GM21515 (cell line): ENCODE data around the gene KCNJ14.

Experiments used
- ATAC-seq: cut with Tn5 transposase; IDR thresholded peaks from one replicate; pipeline ENCODE4 v1.9.1; 2021; ENCODE audit not compliant: unreplicated experiment

The KCNJ14 gene

DNA sequence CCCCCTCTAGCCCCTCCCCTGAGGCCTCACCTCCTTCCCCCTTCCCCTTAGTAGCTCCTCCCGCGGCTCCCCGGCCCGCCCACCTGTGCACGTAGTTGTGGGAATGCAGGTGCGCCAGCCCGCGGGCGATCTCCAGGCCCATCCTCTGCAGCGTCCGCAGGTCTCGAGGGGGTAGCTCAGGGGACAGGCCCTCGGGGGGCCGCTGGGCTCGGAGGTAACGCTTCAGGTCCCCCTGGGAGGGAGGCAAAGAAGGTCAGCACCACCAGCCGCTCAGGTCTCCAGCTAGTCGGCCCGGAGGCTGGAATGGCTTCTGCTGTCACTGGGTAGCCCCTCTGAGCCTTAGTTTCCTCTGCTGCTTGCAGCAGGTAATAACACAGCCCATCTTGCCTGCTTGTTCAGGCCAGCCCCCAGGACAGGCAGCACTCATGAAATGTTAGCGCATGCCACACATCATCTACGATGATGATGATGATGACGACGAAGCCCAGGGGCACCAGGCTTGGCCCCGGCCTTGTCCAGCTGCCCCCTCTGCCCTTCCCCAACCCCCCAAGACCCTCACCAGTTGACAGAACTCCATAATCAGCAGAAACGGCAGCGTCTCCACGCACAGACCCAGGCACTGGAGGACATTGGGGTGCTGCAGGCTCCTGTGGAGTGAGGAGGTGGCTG is 47.1 kb downstream of the KCNJ14 start:
- ATAC-seq, result no peak

- ATAC-seq, result no peak
Observed at GRCh38 chr19:48506138-48506733, 50.9 kb downstream of the KCNJ14 start.

DNA sequence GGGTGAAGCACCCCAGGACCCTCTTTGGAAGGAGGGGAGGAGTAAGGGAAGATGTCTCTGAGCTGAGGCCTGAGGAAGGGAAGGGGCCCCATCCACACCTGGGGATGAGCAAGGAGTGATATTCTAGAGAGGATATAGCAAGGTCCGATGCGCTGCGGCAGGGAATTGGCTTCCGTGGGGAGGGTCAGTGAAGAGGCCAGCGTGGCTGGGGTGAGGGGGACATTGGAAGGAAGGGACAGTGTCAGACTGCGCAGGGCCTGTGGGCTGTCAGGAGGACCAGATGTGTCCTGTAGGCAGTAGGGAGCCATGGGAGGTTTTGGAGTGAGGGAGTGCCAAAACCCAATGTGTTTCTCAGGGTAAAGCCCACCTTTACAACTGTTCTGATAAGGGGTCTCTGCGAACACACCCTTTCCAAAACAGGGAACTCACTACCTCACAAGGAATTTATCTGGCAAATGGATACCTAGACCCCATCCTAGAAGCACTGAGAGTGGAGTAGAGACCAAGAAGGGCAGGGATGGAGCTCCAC is 52.6 kb downstream of the KCNJ14 start:
- no peak for ATAC-seq

- ATAC-seq, result no peak
Observed at GRCh38 chr19:48508729-48509411, 53.5 kb downstream of the KCNJ14 start.

GRCh38 chr19:48509467-48510194 is 54.3 kb downstream of the KCNJ14 start:
- no peak for ATAC-seq

DNA sequence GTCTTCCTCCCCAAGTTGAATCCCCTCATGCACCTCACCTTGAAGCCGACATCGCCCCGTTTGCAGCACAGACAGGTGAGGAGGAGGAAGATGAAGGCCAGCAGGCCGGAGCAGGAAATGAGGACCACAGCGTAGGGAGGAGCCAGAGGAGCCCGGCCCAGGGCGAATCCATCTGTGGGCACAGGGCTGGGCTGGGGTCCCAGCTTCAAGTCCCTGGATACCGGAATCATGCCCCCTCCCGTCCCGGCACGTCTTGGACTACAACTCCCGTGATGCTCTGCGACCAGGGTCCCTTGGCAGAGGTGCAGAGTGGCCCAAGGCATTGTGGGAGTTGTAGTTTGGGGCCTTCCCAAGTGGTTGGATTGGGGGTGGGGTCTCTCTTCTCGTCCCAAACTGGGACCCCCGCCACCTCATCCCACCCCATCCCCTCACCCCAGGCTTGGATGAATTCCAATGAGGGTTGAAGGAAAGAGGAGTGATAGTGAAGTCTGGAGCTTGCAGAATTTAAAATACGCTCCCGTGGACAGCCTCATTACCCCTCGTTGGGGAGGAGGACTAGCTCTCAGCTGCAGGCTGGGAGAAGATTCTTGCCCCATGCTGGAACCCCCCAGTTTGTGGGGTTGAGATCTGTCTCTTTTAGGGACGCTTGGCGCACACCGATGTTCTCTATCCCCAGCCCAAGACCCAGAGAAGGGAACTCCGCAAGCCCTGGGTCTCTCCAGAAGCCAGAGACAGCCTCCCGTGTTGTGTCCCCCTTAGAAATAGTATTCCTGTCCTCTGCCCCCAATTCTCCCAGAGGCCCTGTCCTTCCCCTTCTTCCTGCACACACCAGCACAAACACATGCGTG is 55.3 kb downstream of the KCNJ14 start:
- no peak for ATAC-seq

DNA sequence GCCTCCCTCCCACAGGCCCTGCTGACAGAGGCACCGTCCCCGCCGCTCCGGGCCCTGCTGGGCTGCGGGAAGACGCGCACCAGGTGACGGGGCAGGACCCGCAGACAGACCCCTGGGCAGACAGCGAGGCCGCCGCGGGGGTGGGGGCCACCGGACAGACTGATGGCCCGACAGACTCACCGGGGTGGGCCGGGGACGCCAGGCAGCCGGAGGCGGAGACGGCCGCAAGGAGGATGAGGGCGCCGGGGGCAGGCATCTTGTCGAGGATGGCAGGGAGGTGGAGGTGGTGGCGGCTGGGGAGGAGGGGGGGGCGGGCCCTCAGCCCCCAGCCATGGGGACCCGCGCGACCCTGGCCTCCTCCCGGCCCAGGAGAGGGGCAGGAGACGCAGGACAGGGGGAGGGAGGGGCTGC is 56.0 kb downstream of the KCNJ14 start:
- ATAC-seq, result no peak

GRCh38 chr19:48511800-48512503 is 56.6 kb downstream of the KCNJ14 start, which contains the start of gene LMTK3:
TSS of gene LMTK3 (minus strand) at chr19:48511835. CDS start at chr19:48511576, 259 bp downstream.
- ATAC-seq, result no peak

DNA sequence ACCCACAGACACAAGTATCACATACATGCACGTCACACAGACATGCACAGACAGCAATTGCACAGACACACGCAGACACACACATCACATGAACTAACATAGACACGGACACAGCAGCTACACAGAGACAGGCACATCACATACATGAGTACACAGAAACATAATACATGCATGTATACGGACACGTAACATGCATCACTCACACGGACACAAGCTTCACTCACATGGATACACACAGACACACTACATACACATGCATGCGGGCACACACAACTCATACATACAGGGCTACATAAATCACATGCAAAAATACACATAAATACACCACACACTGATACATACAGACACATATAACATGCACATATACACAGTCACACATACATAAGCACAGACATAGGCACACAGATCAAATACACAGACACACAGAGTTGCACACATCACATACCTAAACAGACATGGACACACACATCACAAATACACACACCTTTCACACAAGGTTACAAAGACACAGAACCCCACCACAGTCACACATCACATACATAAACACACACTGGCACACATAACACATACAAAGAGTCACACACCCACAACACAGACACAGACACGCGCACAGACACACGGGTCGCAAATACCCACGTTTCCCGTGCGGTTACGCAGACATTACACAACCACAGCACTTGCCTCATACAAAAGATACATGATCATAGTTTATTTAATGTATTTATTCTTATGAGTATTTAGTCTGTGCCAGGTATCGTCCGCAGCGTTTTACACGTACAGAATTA is 57.3 kb downstream of the KCNJ14 start:
- no peak for ATAC-seq

- peak; percentile 45 for ATAC-seq
Observed at GRCh38 chr19:48513289-48514122, 58.1 kb downstream of the KCNJ14 start.

DNA sequence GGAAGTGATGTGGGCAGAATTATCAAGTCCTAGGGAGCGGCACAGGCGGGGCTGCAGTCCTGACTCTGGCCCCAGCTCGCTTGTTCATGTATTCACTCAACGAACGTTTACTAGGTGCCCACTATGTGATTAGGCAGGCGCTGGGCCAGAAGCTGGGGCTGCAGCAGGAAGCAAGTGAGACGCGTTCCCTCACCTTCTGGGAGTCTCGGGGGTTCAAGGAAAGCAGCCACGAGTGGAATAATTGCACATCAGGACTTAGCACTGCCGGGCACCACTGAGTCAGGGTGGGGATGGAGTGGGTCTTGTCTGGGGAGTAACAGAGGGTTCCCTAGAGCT is 58.7 kb downstream of the KCNJ14 start:
- ATAC-seq, result no peak

- ATAC-seq, result no peak
Observed at GRCh38 chr19:48516536-48516935, 61.2 kb downstream of the KCNJ14 start.
